Retinal pigment epithelial cell (primary cell): Measurements from ENCODE around the gene KANK2.

Experiments used
- DNase-seq: peaks from one replicate; pipeline ENCODE4 v3.0.0-alpha.2; 2010; ENCODE audit warnings: low read depth
- H3K4me3 ChIP-seq: 2 replicates; pipeline ENCODE4 v1.5.1; 2011; ENCODE audit warnings: mild to moderate bottlenecking, low read length, control low read depth, moderate library complexity
- CTCF ChIP-seq: conservative IDR thresholded peaks from 2 replicates; pipeline ENCODE4 v1.5.1; 2011; ENCODE audit warnings: low read depth, low read length, control low read depth, inconsistent platforms

KANK2 gene

GRCh38 chr19:11138601-11139300 is 58.6 kb downstream of the KANK2 start:
- no peak for TF ChIP-seq CTCF
- H3K4me3 ChIP-seq: no peak overlapping the region
- no peak for DNase-seq

- H3K4me3 ChIP-seq: peak overlapping the region; percentile 23
- peak; percentile 83 for DNase-seq
Observed at GRCh38 chr19:11137542-11138384, 59.6 kb downstream of the KANK2 start.

GRCh38 chr19:11136400-11137101 is 60.8 kb downstream of the KANK2 start:
- no peak for TF ChIP-seq CTCF
- no peak for DNase-seq
- no peak overlapping the region for H3K4me3 ChIP-seq

More at GRCh38 chr19:11137542-11138384, 59.6 kb downstream of the KANK2 start:
- peak; percentile 83 for TF ChIP-seq CTCF

- DNase-seq: no peak
- H3K4me3 ChIP-seq: no peak overlapping the region
- no peak for TF ChIP-seq CTCF
Observed at GRCh38 chr19:11131471-11131870, 65.9 kb downstream of the KANK2 start.

- no peak overlapping the region for H3K4me3 ChIP-seq
- DNase-seq: no peak
- peak; percentile 90 for TF ChIP-seq CTCF
Observed at GRCh38 chr19:11130824-11131455, 66.4 kb downstream of the KANK2 start.

GRCh38 chr19:11127905-11128304 is 69.4 kb downstream of the KANK2 start:
- no peak for TF ChIP-seq CTCF
- H3K4me3 ChIP-seq: no peak overlapping the region
- DNase-seq: no peak
